ENCODE data around the gene ABRAXAS1.

The ABRAXAS1 gene

GRCh38 chr4:83454686-83455085, 30.2 kb downstream of the ABRAXAS1 start:
- no peak for DNase-seq (ENCODE audit: low read depth in 2 of 2)

DNA sequence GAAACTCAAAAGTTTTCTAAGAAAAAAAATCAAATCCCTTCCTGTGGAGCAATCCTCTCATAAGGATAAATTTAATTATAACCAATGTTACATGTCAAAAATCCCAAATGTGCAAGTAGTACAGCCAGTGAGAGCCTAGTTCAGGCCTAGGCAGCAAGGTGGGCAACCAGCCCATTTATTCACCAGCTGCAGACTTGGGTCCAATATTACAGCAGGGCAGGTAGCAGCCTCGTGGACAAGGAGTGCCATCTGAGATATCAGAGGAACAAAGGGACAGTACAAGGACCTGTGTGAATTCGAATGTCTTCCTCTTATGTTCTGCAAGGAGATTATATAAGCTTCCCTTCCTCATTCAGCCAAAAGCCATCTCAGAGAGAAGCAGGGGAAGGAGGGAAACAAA, 35.9 kb downstream of the ABRAXAS1 start:
- no peak for DNase-seq (ENCODE audit: low read depth in 2 of 2)

DNA sequence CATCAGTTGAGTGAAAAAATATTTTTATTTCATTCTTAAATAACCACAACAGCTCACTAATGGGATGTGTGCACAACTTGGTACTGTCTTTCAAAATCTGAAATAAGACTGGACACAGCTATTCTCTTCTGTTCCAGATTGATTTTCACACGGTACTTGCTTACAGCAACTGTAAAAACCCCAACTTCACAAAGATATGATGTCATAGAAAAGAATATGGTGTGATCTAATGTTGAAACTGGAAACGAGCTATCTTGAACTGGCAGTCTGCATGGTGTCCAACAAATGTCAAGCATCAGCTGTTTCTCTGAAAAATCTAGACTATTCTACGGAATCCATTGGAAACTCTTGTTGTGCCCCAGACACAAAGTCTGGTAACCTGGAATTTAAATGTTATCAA, 44.0 kb downstream of the ABRAXAS1 start:
- DNase-seq (ENCODE audit: low read depth in 2 of 2): no peak

GRCh38 chr4:83440148-83440814, 44.6 kb downstream of the ABRAXAS1 start:
- DNase-seq (ENCODE audit: low read depth in 2 of 2): no peak

GRCh38 chr4:83438719-83439118, 46.2 kb downstream of the ABRAXAS1 start:
- no peak for DNase-seq (ENCODE audit: low read depth in 2 of 2)

DNA sequence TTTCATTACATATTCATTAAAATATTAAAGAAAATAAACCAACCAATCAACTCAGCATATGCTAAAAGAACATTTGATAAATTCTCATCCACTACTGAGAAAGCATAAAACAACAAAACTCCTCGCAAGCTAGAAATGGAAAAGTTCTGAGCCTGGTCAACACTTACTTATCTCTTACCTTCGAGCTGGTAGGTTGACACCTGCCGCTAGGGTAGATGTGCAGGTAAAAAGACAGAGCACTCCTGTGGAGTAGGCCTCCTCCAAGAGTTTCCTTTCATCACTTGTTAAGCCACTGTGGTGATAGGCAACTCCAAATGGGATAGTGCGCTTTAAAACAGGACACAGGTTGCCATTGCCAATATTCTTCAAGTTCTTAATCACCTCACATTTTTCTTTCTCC, 48.2 kb downstream of the ABRAXAS1 start:
- no peak for DNase-seq (ENCODE audit: low read depth in 2 of 2)

GRCh38 chr4:83431200-83431599, 53.7 kb downstream of the ABRAXAS1 start:
- DNase-seq (ENCODE audit: low read depth in 2 of 2): no peak

GRCh38 chr4:83418211-83418610, 66.7 kb downstream of the ABRAXAS1 start:
- no peak for DNase-seq (ENCODE audit: low read depth in 2 of 2)

- no peak for DNase-seq (ENCODE audit: low read depth in 2 of 2)
These were observed 67.3 kb downstream of the ABRAXAS1 start for GRCh38 chr4:83417566-83417965.

GRCh38 chr4:83413676-83414075, 71.2 kb downstream of the ABRAXAS1 start:
- DNase-seq (ENCODE audit: low read depth in 2 of 2): no peak
